T-helper 1 cell treated with Interleukin-12 subunit alpha and Interleukin-12 subunit beta and Interleukin-4 antibody, amounts not matched to agents 30 ng/mL and 1 ng/mL, for 36 hours (primary cell): ENCODE results near the gene EBF3. TPM values are rescaled to one million over a fixed set of nuclear protein-coding genes. Genes with fewer than 3 reads are reported as not detected.

Experiments
- intact Hi-C: fragments of 100-400 bp; cut with micrococcal nuclease; formaldehyde crosslinking; loops from one replicate; pipeline ENCODE4 v1.15.1; 2024
- total RNA-seq: library from RNA; stranded (reverse); gene quantifications from 2 replicates; pipeline ENCODE4 v1.2.3, GENCODE V29; 2022

Gene EBF3
- total RNA-seq, 1 donor from 2014 or later, result not detected

GRCh38 chr10:129946859-129947258 lies 17.2 kb downstream of the EBF3 start:
- intact Hi-C loops, result no loop called here

GRCh38 chr10:129945941-129946760 lies 17.9 kb downstream of the EBF3 start:
- intact Hi-C loops, result no loop called here

- intact Hi-C loops, result no loop called here
Measured at GRCh38 chr10:129945526-129945925, 18.5 kb downstream of the EBF3 start.

- intact Hi-C loops, result no loop called here
Measured at GRCh38 chr10:129945064-129945463, 19.0 kb downstream of the EBF3 start.

GRCh38 chr10:129944456-129944855 lies 19.6 kb downstream of the EBF3 start:
- intact Hi-C loops, result no loop called here

- intact Hi-C loops, result no loop called here
Measured at GRCh38 chr10:129942936-129943715, 20.9 kb downstream of the EBF3 start.

- intact Hi-C loops, result no loop called here
Measured at GRCh38 chr10:129942391-129942790, 21.7 kb downstream of the EBF3 start.

- intact Hi-C loops, result no loop called here
Measured at GRCh38 chr10:129942019-129942277, 22.1 kb downstream of the EBF3 start.

GRCh38 chr10:129941199-129942018 lies 22.7 kb downstream of the EBF3 start:
- intact Hi-C loops, result no loop called here

GRCh38 chr10:129940617-129941198 lies 23.4 kb downstream of the EBF3 start:
- intact Hi-C loops, result no loop called here

- intact Hi-C loops, result no loop called here
Measured at GRCh38 chr10:129939416-129940275, 24.4 kb downstream of the EBF3 start.

- intact Hi-C loops, result no loop called here
Measured at GRCh38 chr10:129938460-129938859, 25.6 kb downstream of the EBF3 start.

- intact Hi-C loops, result no loop called here
Measured at GRCh38 chr10:129937351-129937751, 26.7 kb downstream of the EBF3 start.

- intact Hi-C loops, result no loop called here
Measured at GRCh38 chr10:129936923-129937300, 27.2 kb downstream of the EBF3 start.

GRCh38 chr10:129936266-129936922 lies 27.7 kb downstream of the EBF3 start:
- intact Hi-C loops, result no loop called here

GRCh38 chr10:129935867-129936152 lies 28.3 kb downstream of the EBF3 start:
- intact Hi-C loops, result no loop called here

- intact Hi-C loops, result no loop called here
Measured at GRCh38 chr10:129935102-129935866, 28.8 kb downstream of the EBF3 start.

GRCh38 chr10:129934196-129934925 lies 29.7 kb downstream of the EBF3 start:
- intact Hi-C loops, result no loop called here
